GM19099 (cell line): ENCODE data around the gene MGME1.

Source experiments
- POLR2A ChIP-seq: IDR thresholded peaks from 3 replicates; pipeline ENCODE4 v1.6.1; 2011; ENCODE audit warnings: low read depth; ENCODE audit not compliant: insufficient read length; ENCODE audit errors: extremely low read depth

Gene MGME1

GRCh38 chr20:17993546-17993945, 24.7 kb downstream of the MGME1 start:
- TF ChIP-seq POLR2A: no peak

DNA sequence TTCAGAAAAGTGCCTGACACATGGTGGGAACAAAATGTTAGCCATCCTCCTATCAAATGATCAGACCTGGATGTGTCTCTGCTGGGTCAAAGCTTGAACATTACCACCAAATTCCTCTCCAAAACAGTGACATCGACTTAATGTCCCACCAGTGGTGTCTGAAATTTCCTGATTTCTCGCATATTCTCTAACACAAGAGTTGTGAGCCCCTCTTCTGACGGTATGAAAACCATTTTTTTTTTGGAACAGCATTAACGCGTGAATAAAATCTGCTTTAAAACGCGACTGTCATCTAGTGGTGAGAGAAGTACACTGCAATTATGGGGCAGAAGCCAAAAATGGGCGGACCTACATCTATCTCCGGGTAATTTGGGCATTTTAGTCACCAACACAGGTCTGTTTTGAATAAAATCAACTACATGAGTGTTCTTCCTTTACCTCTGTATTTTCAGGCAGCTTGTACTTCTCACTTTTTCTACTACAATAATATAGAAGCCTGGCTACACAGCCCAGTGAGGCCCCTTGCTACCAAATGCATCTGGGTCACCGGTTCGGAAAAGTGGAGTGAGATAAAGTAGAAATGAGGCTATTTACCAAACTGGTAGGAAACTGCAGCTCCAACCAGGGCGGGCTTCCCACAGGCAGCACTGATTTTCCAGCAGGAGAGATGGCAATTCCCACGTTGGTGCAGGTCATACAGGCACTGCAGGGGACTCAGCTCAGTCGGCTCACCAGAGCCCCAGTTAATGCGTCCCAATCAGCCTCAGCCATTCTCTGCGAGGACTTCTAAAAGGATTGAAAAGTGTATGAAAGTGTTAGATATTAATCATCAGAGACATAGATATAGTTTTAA, 27.4 kb downstream of the MGME1 start:
- TF ChIP-seq POLR2A: no peak

DNA sequence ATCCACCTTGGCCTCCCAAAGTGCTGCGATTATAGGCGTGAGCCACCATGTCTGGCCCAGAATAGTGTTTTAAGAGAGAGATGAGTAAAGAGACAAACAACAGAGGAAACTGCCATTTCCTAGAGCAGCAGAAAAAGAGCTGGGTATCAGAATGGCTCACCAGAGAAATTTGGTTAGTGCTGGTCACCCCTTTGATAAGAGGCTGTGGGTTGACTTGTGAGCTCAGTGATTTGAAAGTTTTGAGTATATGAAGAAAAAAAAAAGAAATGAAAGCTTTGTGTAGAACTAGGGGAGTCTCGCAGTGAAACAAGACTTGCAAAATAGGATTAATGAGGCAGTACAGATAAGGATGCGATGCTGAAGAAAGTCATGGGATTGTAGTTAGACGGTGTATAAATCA, 29.6 kb downstream of the MGME1 start:
- no peak for TF ChIP-seq POLR2A

DNA sequence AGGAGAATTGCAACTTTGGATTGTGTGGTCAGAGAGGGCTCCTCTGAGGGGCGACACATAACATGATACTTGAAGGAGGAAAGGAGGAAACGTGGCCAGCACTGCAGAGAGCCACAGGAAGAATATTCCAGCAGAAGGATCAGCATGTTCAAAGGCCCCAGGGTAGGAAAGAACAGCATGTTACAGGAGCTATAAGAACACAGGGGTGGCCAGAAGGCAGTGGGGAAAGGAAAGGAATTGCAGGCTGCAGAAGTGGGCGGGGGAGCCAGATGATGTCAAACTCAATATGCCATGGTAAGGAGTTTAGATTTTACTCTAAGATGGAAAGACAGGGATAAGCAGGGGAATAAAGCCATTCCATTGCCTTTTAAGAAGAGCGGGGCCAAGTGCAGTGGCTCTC, 30.7 kb downstream of the MGME1 start:
- no peak for TF ChIP-seq POLR2A

GRCh38 chr20:18001131-18001921, 32.5 kb downstream of the MGME1 start:
- TF ChIP-seq POLR2A: no peak

DNA sequence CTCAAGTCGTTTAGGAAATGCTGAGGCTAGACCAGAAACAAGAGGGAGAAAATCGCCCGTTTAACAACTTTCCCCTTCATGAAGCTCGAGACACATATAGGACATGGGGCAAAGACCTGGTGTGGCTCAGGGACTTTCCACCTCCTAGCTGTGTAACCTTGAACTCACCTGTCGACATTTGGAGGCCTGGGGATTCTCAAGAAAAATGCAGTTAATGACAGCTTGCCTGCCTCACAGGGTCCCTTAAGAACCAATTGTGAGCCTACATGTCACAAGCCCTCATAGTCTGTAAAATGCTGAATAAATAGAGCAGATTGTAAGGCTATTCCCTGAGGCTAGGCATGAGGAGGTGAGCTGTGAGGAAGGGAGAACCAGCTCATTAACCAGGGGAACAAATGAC, 35.1 kb downstream of the MGME1 start:
- no peak for TF ChIP-seq POLR2A

- TF ChIP-seq POLR2A: no peak
Observed at GRCh38 chr20:18004384-18005031, 35.7 kb downstream of the MGME1 start.

GRCh38 chr20:18005170-18005989, 36.6 kb downstream of the MGME1 start:
- TF ChIP-seq POLR2A: peak; percentile 47

DNA sequence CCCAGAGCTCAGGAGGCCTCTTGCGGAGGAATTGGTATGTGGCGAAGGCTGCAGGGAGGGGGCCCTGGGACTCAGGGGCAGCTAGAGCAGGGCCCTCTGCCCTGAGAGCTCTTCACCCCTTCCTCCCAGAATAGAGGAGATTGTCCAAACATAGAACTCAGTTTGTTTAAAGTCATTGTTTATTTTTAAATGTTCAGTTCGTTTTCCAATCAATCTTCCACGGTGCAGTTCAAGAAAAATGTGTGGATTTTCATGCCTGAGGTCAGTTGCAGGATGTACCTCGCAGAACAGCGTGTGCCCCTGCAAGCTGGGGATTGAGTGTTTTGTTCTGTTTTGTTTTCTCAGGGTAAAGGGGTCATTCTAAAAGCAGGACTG, 37.2 kb downstream of the MGME1 start:
- TF ChIP-seq POLR2A: no peak

DNA sequence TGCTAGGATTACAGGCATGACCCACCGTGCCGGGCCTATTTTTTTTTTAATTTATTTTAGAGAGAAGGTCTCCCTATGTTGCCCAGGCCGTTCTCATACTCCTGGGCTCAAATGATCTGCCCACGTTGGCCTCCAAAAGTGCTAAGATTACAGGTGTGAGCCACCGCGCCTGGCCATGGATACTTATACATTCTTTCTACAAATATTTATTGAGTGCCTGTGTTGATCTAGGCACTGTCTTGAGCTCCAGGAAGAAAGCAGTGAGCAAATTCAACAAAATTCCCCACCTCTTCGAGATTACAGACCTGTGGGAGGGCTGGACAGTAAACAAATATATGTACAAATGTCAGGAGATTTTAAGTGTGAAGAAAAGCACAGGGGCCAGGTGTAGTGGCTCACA, 37.9 kb downstream of the MGME1 start:
- TF ChIP-seq POLR2A: no peak

DNA sequence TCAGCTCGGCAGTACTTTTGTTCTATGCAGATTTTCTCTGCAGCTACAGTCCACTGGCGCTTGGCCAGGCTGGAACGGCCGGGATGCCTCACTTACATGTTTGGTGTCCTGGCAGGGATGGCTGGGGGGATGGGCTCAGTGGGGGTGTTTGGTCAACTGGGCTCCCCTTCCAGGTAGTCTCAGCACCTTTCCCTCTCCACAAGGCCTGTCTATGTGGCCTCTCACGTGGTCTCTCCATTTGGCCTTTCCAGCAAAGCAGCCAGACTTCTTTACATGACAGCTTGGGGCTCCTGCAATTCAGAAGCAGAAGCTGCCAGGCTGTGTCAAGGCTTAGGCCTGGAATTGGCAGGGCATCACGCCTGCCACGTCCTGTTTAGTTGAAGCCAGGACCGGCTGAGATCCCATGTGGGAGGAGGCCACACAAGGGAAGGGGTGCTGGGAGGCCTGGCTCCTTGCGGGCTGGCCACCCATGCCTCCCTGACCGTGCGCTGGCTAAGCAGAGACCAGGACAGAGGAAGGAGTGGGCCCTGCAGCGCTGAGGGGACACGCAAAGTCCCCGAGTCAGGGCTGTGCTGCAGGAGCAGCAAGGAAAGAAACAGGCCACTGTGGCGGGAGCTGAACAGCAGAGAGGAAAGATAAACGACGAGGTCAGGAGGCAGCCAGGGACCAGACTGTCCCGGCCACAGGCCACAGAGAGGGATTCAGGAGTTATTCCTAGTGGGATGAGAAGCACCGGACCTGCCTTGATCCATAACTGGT, 38.9 kb downstream of the MGME1 start:
- no peak for TF ChIP-seq POLR2A

DNA sequence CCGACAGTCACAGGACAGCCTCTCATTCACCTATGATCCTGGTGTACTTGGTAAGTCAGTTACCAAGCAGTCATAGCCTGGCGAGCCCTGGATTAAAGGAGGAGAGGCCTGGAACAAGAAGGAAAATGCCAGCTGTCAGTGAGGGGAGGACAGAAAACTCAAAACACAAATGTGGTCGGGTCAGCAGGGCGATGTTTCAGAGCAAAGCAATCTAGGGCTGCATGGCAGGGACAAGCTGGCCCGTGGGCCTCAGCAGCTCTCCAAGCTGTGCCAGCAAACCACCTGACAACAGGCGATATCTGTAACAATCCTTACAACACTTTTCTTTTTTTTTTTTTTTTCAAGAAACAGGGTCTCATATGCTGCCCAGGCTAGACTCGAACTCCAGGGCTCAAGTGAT, 40.3 kb downstream of the MGME1 start:
- no peak for TF ChIP-seq POLR2A

- no peak for TF ChIP-seq POLR2A
Observed at GRCh38 chr20:18011482-18011881, 42.7 kb downstream of the MGME1 start.
